ENCODE results near the gene APOBEC2. TPM values are rescaled to one million over a fixed set of nuclear protein-coding genes. Genes with fewer than 3 reads are reported as not detected.
A peak's percentile ranks its signal among the peaks of the same experiment; 100 is the strongest.

APOBEC2 gene
- polyA plus RNA-seq, 3 donors, result 0.34 to 0.99 (median 0.71) TPM

DNA sequence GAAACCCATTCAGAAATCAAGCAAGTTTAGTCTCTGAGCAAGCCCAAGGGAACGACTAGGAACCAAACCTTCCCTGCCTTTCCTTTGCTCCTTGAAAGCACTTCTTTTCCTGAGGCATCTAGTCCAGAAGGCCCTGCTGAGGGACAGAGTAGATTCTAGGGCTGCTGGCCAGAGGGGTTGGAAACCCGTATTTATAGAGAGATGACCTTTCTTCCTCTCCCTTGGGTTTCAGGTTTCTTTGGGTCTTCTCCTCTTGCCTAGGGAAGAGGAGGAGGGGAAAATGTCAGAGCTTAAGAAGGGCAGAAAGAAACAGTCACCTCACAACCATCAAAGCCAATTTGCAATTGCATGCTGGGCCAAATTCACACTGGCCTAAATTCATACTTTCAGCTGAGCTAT lies 5.8 kb downstream of the APOBEC2 start:
- no peak for DNase-seq

DNA sequence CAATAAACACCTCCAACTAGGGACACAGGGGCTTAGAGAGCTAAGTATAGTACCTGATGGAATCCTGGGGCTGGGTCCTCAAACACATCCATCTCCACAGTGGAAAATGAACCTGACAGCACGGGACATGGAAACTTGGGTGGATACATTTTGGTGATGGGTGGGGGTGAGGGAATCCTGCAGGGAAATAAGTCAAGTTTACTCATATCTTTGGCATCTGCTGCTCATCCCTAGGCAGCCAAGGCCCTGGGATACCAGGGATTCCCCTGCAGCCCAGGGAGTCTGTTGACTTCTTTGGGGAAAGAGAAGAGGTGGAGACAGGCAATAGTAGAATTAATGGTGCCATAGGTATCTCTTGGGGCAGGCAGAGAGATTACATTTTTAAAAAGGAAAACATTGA lies 6.6 kb downstream of the APOBEC2 start:
- no peak for DNase-seq

GRCh38 chr6:41061196-41061726 lies 8.3 kb downstream of the APOBEC2 start:
- no peak for DNase-seq

GRCh38 chr6:41062056-41062455 lies 9.1 kb downstream of the APOBEC2 start:
- no peak for DNase-seq

DNA sequence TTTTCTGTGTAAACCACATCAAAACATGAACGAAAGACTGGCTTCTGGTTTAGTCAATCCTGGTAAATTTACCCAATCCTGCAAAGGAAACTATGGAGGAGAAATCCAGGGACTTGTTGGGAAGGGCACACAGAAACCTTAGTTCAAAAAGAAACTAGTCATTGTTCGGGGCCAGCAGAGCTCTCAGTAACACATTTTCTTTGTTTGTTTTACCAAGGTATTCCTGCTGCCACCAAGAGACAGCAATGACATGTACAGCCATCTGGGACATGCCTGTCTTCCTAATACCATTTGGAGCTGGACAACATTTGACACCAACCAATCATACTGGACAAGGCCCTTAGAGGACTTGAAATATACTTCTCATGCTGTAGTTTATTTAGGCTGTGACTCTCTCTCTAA lies 10.9 kb downstream of the APOBEC2 start:
- DNase-seq, result no peak

GRCh38 chr6:41064841-41065240 lies 11.8 kb downstream of the APOBEC2 start:
- no peak for DNase-seq

- DNase-seq, result no peak
These were observed 12.6 kb downstream of the APOBEC2 start for GRCh38 chr6:41065550-41066026.

DNA sequence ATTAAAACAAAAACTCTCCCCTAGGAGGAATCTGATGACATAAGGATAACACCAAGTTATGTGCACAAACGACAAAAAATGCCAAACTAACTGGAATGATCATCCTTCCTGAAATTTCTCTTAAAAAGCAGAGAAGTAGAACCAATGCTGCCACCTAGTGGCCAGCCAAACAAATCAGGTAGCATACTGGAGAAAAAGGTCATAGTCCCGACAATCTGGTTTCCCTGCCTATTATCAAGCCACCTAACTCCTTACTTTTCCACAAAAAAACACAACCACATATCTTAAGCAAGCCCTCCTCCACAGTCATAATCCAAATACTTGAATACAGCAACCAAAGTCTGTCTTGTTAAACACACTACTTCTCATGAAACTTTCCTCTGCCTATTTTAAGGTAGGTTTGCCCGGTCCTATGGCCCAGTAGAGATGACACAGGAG lies 13.9 kb downstream of the APOBEC2 start:
- peak; percentile 77 for DNase-seq

GRCh38 chr6:41071501-41071922 lies 18.5 kb downstream of the APOBEC2 start:
- DNase-seq, result no peak

- DNase-seq, result peak; percentile 99
These were observed 19.2 kb downstream of the APOBEC2 start, which contains the start of gene OARD1 for GRCh38 chr6:41071923-41072835. Gene OARD1, minus strand, starts transcription at chr6:41072356. Its CDS starts 722 bp downstream, at chr6:41071634.

DNA sequence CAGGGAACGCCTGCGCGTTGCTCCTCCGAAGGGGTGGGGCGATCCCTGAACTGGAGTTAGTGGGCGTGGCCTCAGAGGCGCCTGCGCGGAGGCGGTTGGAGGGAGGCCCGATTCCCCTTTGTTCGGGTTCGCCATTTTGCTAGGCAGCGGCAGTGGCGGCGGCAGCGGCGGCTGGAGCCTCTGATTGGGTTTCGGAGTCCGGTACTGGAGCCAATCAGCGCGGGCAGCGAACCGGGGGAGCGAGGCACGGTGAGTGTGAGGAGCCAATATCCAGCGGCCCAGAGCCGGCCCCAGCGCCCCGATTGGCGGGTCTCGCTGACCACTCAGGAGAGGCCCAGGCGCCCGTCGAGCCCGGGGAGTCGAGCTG lies 19.8 kb downstream of the APOBEC2 start, which contains the start of gene NFYA:
NFYA (plus strand) TSS at position 139 of the 367 bp plus-strand sequence. CDS start 6,116 bp downstream, outside the sequence.
- no peak for DNase-seq

GRCh38 chr6:41073203-41073967 lies 20.4 kb downstream of the APOBEC2 start:
- peak; percentile 91 for DNase-seq

GRCh38 chr6:41073968-41074691 lies 21.1 kb downstream of the APOBEC2 start:
- no peak for DNase-seq

DNA sequence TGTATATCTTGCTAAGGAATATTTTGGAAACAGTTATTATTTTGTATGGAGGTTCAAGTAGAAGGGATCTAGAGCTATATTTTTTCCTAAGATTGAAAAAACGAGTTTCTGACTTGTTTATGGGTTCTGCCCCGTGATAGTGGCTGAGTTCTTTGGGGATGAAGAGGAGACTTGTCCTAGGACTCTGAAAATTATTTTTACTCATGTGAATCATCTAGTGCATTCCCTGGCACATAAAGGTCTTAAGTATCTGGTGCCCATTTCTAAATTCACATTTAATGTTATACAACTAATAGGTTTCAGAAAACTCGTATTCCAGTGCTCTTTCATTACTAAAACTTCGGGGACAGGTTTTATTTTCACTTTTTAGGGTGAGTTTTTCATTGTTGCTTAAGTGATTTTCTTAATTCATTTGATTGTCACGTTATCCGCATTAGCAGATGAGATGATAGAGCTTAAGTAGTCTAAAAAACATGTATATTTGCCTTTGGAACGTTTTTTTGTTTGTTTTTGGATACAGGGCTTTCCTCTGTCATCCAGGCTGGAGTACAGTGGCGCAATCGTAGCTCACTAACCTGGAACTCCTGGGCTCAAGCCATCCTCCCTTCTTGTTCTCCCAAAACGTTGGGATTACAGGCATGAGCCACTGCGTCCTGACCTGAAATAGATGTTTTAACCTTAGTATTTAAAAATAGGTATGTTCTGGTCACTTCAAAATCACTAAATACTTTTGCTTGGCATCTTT lies 21.9 kb downstream of the APOBEC2 start:
- DNase-seq, result no peak

- DNase-seq, result no peak
These were observed 22.9 kb downstream of the APOBEC2 start for GRCh38 chr6:41075651-41076626.

GRCh38 chr6:41077536-41077935 lies 24.5 kb downstream of the APOBEC2 start:
- no peak for DNase-seq

DNA sequence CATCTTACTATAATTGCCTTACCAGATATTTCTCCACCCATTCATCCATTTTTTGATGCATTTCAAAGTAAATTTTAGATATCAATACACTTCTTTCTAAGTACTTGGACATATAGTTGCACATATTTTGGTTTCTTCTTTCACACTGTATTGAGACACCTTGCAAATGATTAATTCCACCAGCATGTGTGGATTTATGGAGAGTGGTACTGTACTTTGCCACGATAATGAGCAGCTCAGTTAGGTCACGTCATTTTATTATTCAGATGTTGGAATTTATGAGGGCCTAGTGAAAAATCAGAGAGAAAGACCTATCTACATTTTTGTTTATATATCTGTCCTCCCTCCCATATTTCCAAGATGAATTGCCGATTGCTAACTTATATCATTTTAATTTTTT lies 25.1 kb downstream of the APOBEC2 start:
- DNase-seq, result no peak

- DNase-seq, result no peak
These were observed 26.1 kb downstream of the APOBEC2 start for GRCh38 chr6:41079080-41079479.

- no peak for DNase-seq
These were observed 27.6 kb downstream of the APOBEC2 start for GRCh38 chr6:41080621-41081020.

GRCh38 chr6:41083072-41083471 lies 30.1 kb downstream of the APOBEC2 start:
- DNase-seq, result no peak

Measured in renal pelvis (tissue), 4 donors.